ENCODE data around the gene FTHL17.

Gene FTHL17

GRCh38 chrX:31036895-31037294, 34.9 kb downstream of the FTHL17 start:
- no peak for DNase-seq

- no peak for DNase-seq
These were observed 44.5 kb downstream of the FTHL17 start for GRCh38 chrX:31027351-31027750.

- DNase-seq: no peak
These were observed 47.0 kb downstream of the FTHL17 start for GRCh38 chrX:31024866-31025265.

GRCh38 chrX:31021537-31021936, 50.3 kb downstream of the FTHL17 start:
- DNase-seq: no peak

Data from GOT3 (cell line).